HCT116 (cell line): ENCODE data around the gene OR5B21. TPM values are rescaled to one million over a fixed set of nuclear protein-coding genes. Genes with fewer than 3 reads are reported as not detected.

Experiments used
- ATAC-seq: fragments of 200-7000 bp; cut with Tn5 transposase; 2 replicates; pipeline ENCODE4 v1.9.1; 2020; ENCODE audit warnings: mild to moderate bottlenecking, moderate library complexity
- BruUV-seq: library from RNA; stranded (reverse); fragments of 400-500 nt; replicated peaks from 2 replicates; lab custom pipeline; 2021; lab: Mats Ljungman, UMichigan
- CTCF ChIA-PET: fragments of 300-600 bp; sonication (Branson Sonifier 250); formaldehyde crosslinking; loops from one replicate; lab custom pipeline; 2021; ENCODE audit warnings: antibody characterized with exemption; lab: Charles Lee
- POLR2A ChIA-PET: fragments of 300-600, 350-600 bp; sonication (Branson Sonifier 250); formaldehyde crosslinking; loops from one replicate; lab custom pipeline; 2021; ENCODE audit warnings: antibody characterized with exemption; lab: Charles Lee
- RAD21 ChIA-PET, 2 experiments: fragments of 300-600 bp; sonication (Branson Sonifier 250); formaldehyde crosslinking; loops; one replicate each; lab custom pipeline; 2023; ENCODE audit warnings: low total read pairs in 2 of 2; ENCODE audit not compliant: uncharacterized antibody in 2 of 2, unreplicated experiment in 2 of 2, low non-redundant PET in 1 of 2; lab: Charles Lee
- DNase-seq: peaks from one replicate; pipeline ENCODE4 v3.0.0-alpha.2; 2010; ENCODE audit warnings: low read depth, low spot score
- H2AFZ ChIP-seq: fragments of 200-600 bp; shearing (Covaris generic), sonication (generic); 2 replicates; pipeline ENCODE4 v1.6.1; 2017; ENCODE audit warnings: low read depth, mixed run types, mixed read lengths, antibody characterized with exemption, low read length; ENCODE audit not compliant: poor library complexity, severe bottlenecking
- H3K27ac ChIP-seq: 2 replicates; pipeline ENCODE4 v1.5.1; 2012; ENCODE audit warnings: low read depth, low read length
- H3K27me3 ChIP-seq: fragments of 200-600 bp; sonication (generic); 2 replicates; pipeline ENCODE4 v1.6.1; 2016; ENCODE audit warnings: mixed run types, low read length, mixed read lengths; ENCODE audit not compliant: insufficient read depth
- H3K36me3 ChIP-seq, 2 experiments: fragments of 200-500 bp in 1 of 2; fragments of 200-600 bp in 1 of 2; sonication (Bioruptor generic) in 1 of 2; sonication (generic) in 1 of 2; 2 replicates each; pipeline versions ENCODE4 v1.5.1 to v1.6.1; 2014 to 2016; ENCODE audit warnings: low read length in 2 of 2, inconsistent platforms in 1 of 2, mixed read lengths in 1 of 2, mixed run types in 1 of 2; ENCODE audit not compliant: insufficient read depth in 2 of 2, control insufficient read depth in 1 of 2
- H3K4me1 ChIP-seq, 2 experiments: fragments of 200-600 bp in 1 of 2; sonication (generic) in 1 of 2; 2 replicates each; pipeline versions ENCODE4 v1.5.1 to v1.6.1; 2012 to 2017; ENCODE audit warnings: low read length in 2 of 2, inconsistent platforms in 1 of 2, mild to moderate bottlenecking in 1 of 2, mixed read lengths in 1 of 2, mixed run types in 1 of 2, moderate library complexity in 1 of 2; ENCODE audit not compliant: insufficient read depth in 2 of 2, control insufficient read depth in 1 of 2
- H3K4me2 ChIP-seq: fragments of 200-600 bp; sonication (generic); 2 replicates; pipeline ENCODE4 v1.6.1; 2017; ENCODE audit warnings: mixed run types, low read length, mixed read lengths
- H3K4me3 ChIP-seq, 2 experiments: fragments of 200-600 bp in 1 of 2; sonication (generic) in 1 of 2; replicated peaks in 1 of 2; 2 replicates each; pipeline ENCODE4 v1.5.1; 2011 to 2016; ENCODE audit warnings: low read length in 2 of 2, control low read depth in 1 of 2, low read depth in 1 of 2, mild to moderate bottlenecking in 1 of 2, mixed read lengths in 1 of 2, mixed run types in 1 of 2
- H3K79me2 ChIP-seq: fragments of 200-600 bp; sonication (generic); 2 replicates; pipeline ENCODE4 v1.6.1; 2017; ENCODE audit warnings: mild to moderate bottlenecking, mixed run types, low read length, moderate library complexity, mixed read lengths; ENCODE audit not compliant: insufficient read depth
- H3K9ac ChIP-seq: fragments of 200-600 bp; sonication (generic); 2 replicates; pipeline ENCODE4 v1.6.1; 2016; ENCODE audit warnings: low read length, mixed read lengths
- H3K9me2 ChIP-seq: fragments of 200-600 bp; sonication (generic), shearing (Covaris generic); 2 replicates; pipeline ENCODE4 v1.6.1; 2017; ENCODE audit warnings: mixed run types, mild to moderate bottlenecking, moderate library complexity; ENCODE audit not compliant: insufficient read depth
- H3K9me3 ChIP-seq, 2 experiments: fragments of 200-500 bp in 1 of 2; fragments of 200-600 bp in 1 of 2; sonication (Bioruptor generic) in 1 of 2; sonication (generic) in 1 of 2; 2 replicates each; pipeline ENCODE4 v1.6.1; 2014 to 2017; ENCODE audit warnings: low read length in 2 of 2, mixed read lengths in 2 of 2, inconsistent platforms in 1 of 2, low read depth in 1 of 2, mild to moderate bottlenecking in 1 of 2, mixed run types in 1 of 2, moderate library complexity in 1 of 2; ENCODE audit not compliant: control insufficient read depth in 1 of 2, insufficient read depth in 1 of 2
- H4K20me1 ChIP-seq: fragments of 200-600 bp; sonication (generic), shearing (Covaris generic); 2 replicates; pipeline ENCODE4 v1.6.1; 2017; ENCODE audit warnings: mixed run types, mild to moderate bottlenecking, moderate library complexity; ENCODE audit not compliant: insufficient read depth
- ATF3 ChIP-seq: IDR thresholded peaks from 2 replicates; pipeline ENCODE4 v1.6.1; 2012
- CBX3 ChIP-seq: IDR thresholded peaks from 2 replicates; pipeline ENCODE4 v1.6.1; 2012; ENCODE audit warnings: low read depth
- CEBPB ChIP-seq: IDR thresholded peaks from 2 replicates; pipeline ENCODE4 v1.6.1; 2012; ENCODE audit warnings: low read depth
- EGR1 ChIP-seq: IDR thresholded peaks from 2 replicates; pipeline ENCODE4 v1.6.1; 2012; ENCODE audit warnings: low read depth
- ELF1 ChIP-seq: IDR thresholded peaks from 2 replicates; pipeline ENCODE4 v1.6.1; 2012; ENCODE audit warnings: low read depth, borderline replicate concordance
- EZH2 ChIP-seq: fragments of 200-600 bp; sonication (generic); IDR thresholded peaks from 2 replicates; pipeline ENCODE4 v1.6.1; 2017; ENCODE audit warnings: antibody characterized with exemption, mixed run types
- EZH2phosphoT487 ChIP-seq: fragments of 200-600 bp; IDR thresholded peaks from 2 replicates; pipeline ENCODE4 v1.6.1; 2018; ENCODE audit warnings: antibody characterized with exemption, borderline replicate concordance
- FOSL1 ChIP-seq: IDR thresholded peaks from 2 replicates; pipeline ENCODE4 v1.6.1; 2012; ENCODE audit warnings: low read depth
- JUND ChIP-seq: IDR thresholded peaks from 2 replicates; pipeline ENCODE4 v1.6.1; 2012
- MAX ChIP-seq: IDR thresholded peaks from 2 replicates; pipeline ENCODE4 v1.6.1; 2012
- POLR2A ChIP-seq: IDR thresholded peaks from 2 replicates; pipeline ENCODE4 v1.7.0; 2011; ENCODE audit warnings: borderline replicate concordance; ENCODE audit not compliant: insufficient read depth, insufficient read length; ENCODE audit errors: extremely low read depth
- POLR2AphosphoS5 ChIP-seq: IDR thresholded peaks from 2 replicates; pipeline ENCODE4 v1.6.1; 2011; ENCODE audit warnings: mild to moderate bottlenecking, low read depth, low read length, moderate library complexity
- RAD21 ChIP-seq: IDR thresholded peaks from 2 replicates; pipeline ENCODE4 v1.6.1; 2012; ENCODE audit warnings: low read depth, mild to moderate bottlenecking
- REST ChIP-seq: IDR thresholded peaks from 2 replicates; pipeline ENCODE4 v1.6.1; 2012; ENCODE audit warnings: low read depth
- SIN3A ChIP-seq: IDR thresholded peaks from 2 replicates; pipeline ENCODE4 v1.6.1; 2012; ENCODE audit warnings: low read depth
- SRF ChIP-seq: IDR thresholded peaks from 2 replicates; pipeline ENCODE4 v1.6.1; 2012; ENCODE audit warnings: low read depth
- TCF7L2 ChIP-seq: IDR thresholded peaks from 2 replicates; pipeline ENCODE4 v1.7.0; 2011; ENCODE audit warnings: borderline replicate concordance, inconsistent platforms; ENCODE audit not compliant: insufficient read depth, insufficient read length; ENCODE audit errors: extremely low read depth
- ZFX ChIP-seq: fragments of 450-650 bp; IDR thresholded peaks from 2 replicates; pipeline ENCODE4 v1.6.1; 2017
- ZNF274 ChIP-seq: fragments of 200-500 bp; sonication (Bioruptor generic); IDR thresholded peaks from 2 replicates; pipeline ENCODE4 v1.6.1; 2014; ENCODE audit warnings: mild to moderate bottlenecking, low read depth, low read length, inconsistent platforms
- intact Hi-C: fragments of 100-400 bp; cut with micrococcal nuclease; formaldehyde crosslinking; loops from 2 replicates; pipeline ENCODE4 v1.10.0; 2022
- total RNA-seq: library from RNA; stranded (reverse); gene quantifications from one replicate; pipeline ENCODE4 v1.2.1, GENCODE V29; 2021; ENCODE audit not compliant: unreplicated experiment

The OR5B21 gene
- total RNA-seq, 1 experiment from 2014 or later, result not detected

- no peaks in the 10 kb centered on the region for H3K36me3 ChIP-seq
- no peak overlapping the region for H2AFZ ChIP-seq
- no peak overlapping the region for H3K9ac ChIP-seq
- ATAC-seq, result no peak
- no peaks in the 10 kb centered on the region for H3K4me1 ChIP-seq
- no peak overlapping the region for H3K27ac ChIP-seq
- H3K4me3 ChIP-seq, result no peak overlapping the region
- no peak overlapping the region for H3K4me2 ChIP-seq
- 0 out of 2 replicates have a peak, but pooled peaks cover 10% of the 10 kb centered on the region for H3K27me3 ChIP-seq
- no TSS peak for BruUV-seq
- RAD21 ChIA-PET, result no interaction called here
- H3K79me2 ChIP-seq, result no peaks in the 10 kb centered on the region
- CTCF ChIA-PET, result interaction anchor here (1.1 kb wide), 1 partner anchor 19 kb away, joined by 5 read pairs; no protein-coding TSS in a partner anchor
- TF ChIP-seq CBX3 (no peak), CEBPB (no peak), EZH2phosphoT487 (no peak), POLR2A (no peak), TCF7L2 (no peak), ZNF274 (no peak), EZH2 (no peak)
- no peak for DNase-seq
- no peaks in the 10 kb centered on the region for H3K9me3 ChIP-seq
- intact Hi-C loops, result no loop called here
- H3K9me2 ChIP-seq, result no peaks in the 10 kb centered on the region
- no peaks in the 10 kb centered on the region for H4K20me1 ChIP-seq
- POLR2A ChIA-PET, result no interaction called here
Observed at GRCh38 chr11:58504232-58504631, 3.7 kb downstream of the OR5B21 start.

- ATAC-seq (no peak), DNase-seq (no peak)
- ChIA-PET CTCF (interaction anchor here (0.7 to 1.1 kb wide), 2 partner anchors 20 to 762 kb away, joined by 3 to 5 read pairs; no protein-coding TSS in a partner anchor), POLR2A (no interaction called here), RAD21 (no interaction called here)
- intact Hi-C loops, result no loop called here
- no peak overlapping the region for H3K27ac ChIP-seq
- H3K9me3 ChIP-seq, result no peaks in the 10 kb centered on the region
- no peak overlapping the region for H3K4me2 ChIP-seq
- H3K79me2 ChIP-seq, result no peaks in the 10 kb centered on the region
- H4K20me1 ChIP-seq, result no peaks in the 10 kb centered on the region
- H2AFZ ChIP-seq, result no peak overlapping the region
- H3K27me3 ChIP-seq, result 0 out of 2 replicates have a peak, but pooled peaks cover 10% of the 10 kb centered on the region
- no peak overlapping the region for H3K9ac ChIP-seq
- H3K4me3 ChIP-seq, result no peak overlapping the region
- no peaks in the 10 kb centered on the region for H3K36me3 ChIP-seq
- H3K9me2 ChIP-seq, result no peaks in the 10 kb centered on the region
- H3K4me1 ChIP-seq, result no peaks in the 10 kb centered on the region
- no TSS peak for BruUV-seq
- no peak for TF ChIP-seq CBX3
- TF ChIP-seq ZNF274, result no peak
- TF ChIP-seq MAX, result no peak
- TF ChIP-seq REST, result no peak
- no peak for TF ChIP-seq ZFX
- no peak for TF ChIP-seq POLR2AphosphoS5
- no peak for TF ChIP-seq POLR2A
- no peak for TF ChIP-seq JUND
- TF ChIP-seq ATF3, result no peak
- TF ChIP-seq SRF, result no peak
- no peak for TF ChIP-seq EZH2phosphoT487
- no peak for TF ChIP-seq FOSL1
- TF ChIP-seq TCF7L2, result no peak
- no peak for TF ChIP-seq EZH2
- no peak for TF ChIP-seq SIN3A
- TF ChIP-seq EGR1, result no peak
- TF ChIP-seq ELF1, result no peak
- TF ChIP-seq RAD21, result no peak
- TF ChIP-seq CEBPB, result no peak
Observed at GRCh38 chr11:58503361-58503856, 4.5 kb downstream of the OR5B21 start.
